AG09309 (cell line): Measurements from ENCODE around the gene GJA5.

Experiments used
- DNase-seq: peaks from one replicate; pipeline ENCODE4 v3.0.0-alpha.2; 2010; ENCODE audit warnings: low read depth
- H3K4me3 ChIP-seq: 2 replicates; pipeline ENCODE4 v1.5.1; 2011; ENCODE audit warnings: mild to moderate bottlenecking, low read depth, low read length, moderate library complexity; ENCODE audit not compliant: control insufficient read depth
- CTCF ChIP-seq: IDR thresholded peaks from 2 replicates; pipeline ENCODE4 v1.5.1; 2011; ENCODE audit warnings: mild to moderate bottlenecking, low read depth, low read length, inconsistent platforms; ENCODE audit not compliant: insufficient read depth, control insufficient read depth; ENCODE audit errors: missing control alignments

The GJA5 gene

GRCh38 chr1:147754661-147755060, 5.7 kb downstream of the GJA5 start:
- no peak overlapping the region for H3K4me3 ChIP-seq
- TF ChIP-seq CTCF, result no peak
- no peak for DNase-seq

DNA sequence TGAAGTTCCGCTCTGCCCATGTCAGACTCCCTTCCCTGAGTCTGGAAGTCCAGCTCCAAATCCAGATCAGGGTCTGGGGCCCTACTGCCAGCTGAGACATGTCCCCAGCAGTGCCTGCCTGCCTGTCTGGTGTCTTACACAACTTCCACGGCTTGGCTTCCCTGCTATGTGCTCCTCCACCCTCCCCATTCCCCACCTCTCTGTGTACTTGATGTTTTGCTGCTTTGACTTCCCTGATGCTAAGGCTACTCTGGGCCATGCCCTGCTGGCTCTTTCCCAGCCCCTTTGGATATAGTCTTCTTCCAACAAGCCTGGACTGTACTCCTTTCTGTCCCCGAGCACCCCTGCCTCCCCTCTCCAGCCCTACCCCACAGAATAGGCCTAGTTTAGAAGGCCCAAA, 7.3 kb downstream of the GJA5 start:
- H3K4me3 ChIP-seq, result no peak overlapping the region
- TF ChIP-seq CTCF, result no peak

GRCh38 chr1:147752511-147752910, 7.9 kb downstream of the GJA5 start:
- no peak overlapping the region for H3K4me3 ChIP-seq
- no peak for DNase-seq
- no peak for TF ChIP-seq CTCF

More for the DNA sequence above, 7.3 kb downstream of the GJA5 start:
- no peak for DNase-seq

DNA sequence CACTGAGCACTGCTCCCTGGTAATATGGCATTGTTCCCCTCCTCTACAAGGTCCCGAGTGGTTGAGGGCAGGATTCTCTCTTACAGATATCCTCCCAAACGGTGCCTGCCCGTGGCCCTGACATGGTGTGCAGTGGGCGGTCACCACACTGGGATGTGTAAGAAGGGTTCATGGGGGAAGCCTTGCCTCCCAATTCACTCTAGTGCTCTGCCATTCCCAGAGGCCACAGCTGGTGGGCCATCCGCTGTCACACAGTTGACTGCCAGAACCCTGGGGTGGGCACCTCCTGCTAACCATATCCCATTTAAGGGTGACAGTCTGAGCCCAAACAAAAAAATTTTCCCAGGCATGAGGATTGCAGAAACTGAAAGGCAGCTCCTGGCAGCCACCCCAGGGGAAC, 9.1 kb downstream of the GJA5 start:
- no peak for TF ChIP-seq CTCF
- no peak overlapping the region for H3K4me3 ChIP-seq
- DNase-seq, result no peak

DNA sequence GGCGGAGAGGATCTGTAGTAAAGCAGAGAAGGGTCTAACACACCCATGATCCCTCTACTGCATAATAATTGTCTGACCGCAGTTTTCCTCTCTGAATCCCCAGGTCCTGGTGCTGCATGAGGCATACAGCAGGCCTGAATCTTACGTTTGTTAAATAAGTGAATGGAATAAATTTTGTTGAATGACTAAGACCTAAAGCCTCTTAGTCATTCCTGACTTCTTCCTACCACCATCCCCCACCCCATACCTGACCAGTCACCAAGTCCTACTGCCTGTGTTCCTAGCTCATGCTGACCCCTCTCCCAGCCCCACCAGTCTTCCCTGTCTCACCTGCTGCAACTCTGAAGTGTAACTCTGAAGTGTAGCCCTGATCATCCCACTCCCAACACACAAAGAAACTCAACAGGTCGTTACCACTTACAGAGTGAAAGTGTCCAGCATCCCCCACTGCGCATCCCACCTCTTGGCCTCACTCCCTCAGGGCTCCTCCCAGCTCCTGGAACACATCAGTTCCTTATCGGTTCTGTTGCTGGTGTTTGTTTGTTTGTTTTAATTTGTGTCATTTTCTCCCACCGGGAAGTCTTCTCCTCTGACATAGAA, 9.7 kb downstream of the GJA5 start:
- no peak for DNase-seq
- no peak for TF ChIP-seq CTCF
- H3K4me3 ChIP-seq, result no peak overlapping the region

- H3K4me3 ChIP-seq, result no peak overlapping the region
- TF ChIP-seq CTCF, result no peak
- no peak for DNase-seq
Measured at GRCh38 chr1:147749792-147750191, 10.6 kb downstream of the GJA5 start.
